Right renal pelvis (tissue), 4 donors: ENCODE measurements around the gene TCEANC. TPM values are rescaled to one million over a fixed set of nuclear protein-coding genes. Genes with fewer than 3 reads are reported as not detected.
"Not testable (repeated sequence)": the region's sequence is repeated elsewhere in the genome, so short reads cannot be mapped to it uniquely, and the experiment has no call there.

Source experiments
- DNase-seq, 4 donors: peaks; one replicate each; pipeline ENCODE4 v3.0.0-alpha.2; 2013; ENCODE audit warnings: low read depth in 4 of 4, low spot score in 3 of 4, missing footprints in 1 of 4
- polyA plus RNA-seq, 4 donors: library from polyadenylated mRNA; unstranded; fragments of 120-200 nt; gene quantifications; one replicate each; pipeline ENCODE4 v1.2.1, GENCODE V29; 2013; ENCODE audit not compliant: insufficient read length in 4 of 4

TCEANC gene
- 1 to 10 TPM; 5.5 to 6.7 (median 6.2) TPM for polyA plus RNA-seq

GRCh38 chrX:13652850-13653693 is at the start of gene TCEANC:
TSS of gene TCEANC (plus strand) at chrX:13653141. CDS start at chrX:13662509, 9,368 bp downstream.
- peak; percentile 77 to 88 (median 82) for DNase-seq

- DNase-seq = no peak
Measured at GRCh38 chrX:13605611-13606010, 47.3 kb upstream of the TCEANC start.

- no peak for DNase-seq
Measured at GRCh38 chrX:13607331-13607995, 45.5 kb upstream of the TCEANC start.

- DNase-seq = no peak
Measured at GRCh38 chrX:13607996-13608365, 45.0 kb upstream of the TCEANC start.

- DNase-seq = no peak
Measured at GRCh38 chrX:13614154-13614553, 38.8 kb upstream of the TCEANC start.

- DNase-seq = no peak
Measured at GRCh38 chrX:13620207-13620606, 32.7 kb upstream of the TCEANC start.

- DNase-seq = no peak
Measured at GRCh38 chrX:13622401-13622964, 30.5 kb upstream of the TCEANC start.

GRCh38 chrX:13627306-13627705 is 25.6 kb upstream of the TCEANC start:
- DNase-seq = no peak

- not testable (repeated sequence) for DNase-seq
Measured at GRCh38 chrX:13637224-13637623, 15.7 kb upstream of the TCEANC start.

GRCh38 chrX:13638021-13638420 is 14.9 kb upstream of the TCEANC start:
- no peak for DNase-seq

GRCh38 chrX:13638826-13639225 is 14.1 kb upstream of the TCEANC start:
- no peak for DNase-seq

GRCh38 chrX:13641684-13642083 is 11.3 kb upstream of the TCEANC start:
- not testable (repeated sequence) for DNase-seq

GRCh38 chrX:13645464-13646153 is 7.3 kb upstream of the TCEANC start:
- DNase-seq = no peak

- peak in 1 of 4 donors; percentile 40 for DNase-seq
Measured at GRCh38 chrX:13646154-13646549, 6.8 kb upstream of the TCEANC start.

GRCh38 chrX:13647709-13648212 is 5.2 kb upstream of the TCEANC start:
- no peak for DNase-seq

- not testable (repeated sequence) for DNase-seq
Measured at GRCh38 chrX:13648336-13648735, 4.6 kb upstream of the TCEANC start.

- no peak for DNase-seq
Measured at GRCh38 chrX:13649838-13650237, 3.1 kb upstream of the TCEANC start.

GRCh38 chrX:13650318-13650717 is 2.6 kb upstream of the TCEANC start:
- DNase-seq = no peak

- no peak for DNase-seq
Measured at GRCh38 chrX:13651150-13651549, 1.8 kb upstream of the TCEANC start.

- DNase-seq = no peak
Measured at GRCh38 chrX:13652287-13652793, 601 bp upstream of the TCEANC start.

- DNase-seq = no peak
Measured at GRCh38 chrX:13654116-13654515, 1.2 kb downstream of the TCEANC start.
